ENCODE results near the gene SLC35C1. TPM values are rescaled to one million over a fixed set of nuclear protein-coding genes. Genes with fewer than 3 reads are reported as not detected.
"Not testable (repeated sequence)": the region's sequence is repeated elsewhere in the genome, so short reads cannot be mapped to it uniquely, and the experiment has no call there.

Gene SLC35C1
- total RNA-seq, 2 donors from 2014 or later: 12.0 to 15.1 TPM

DNA sequence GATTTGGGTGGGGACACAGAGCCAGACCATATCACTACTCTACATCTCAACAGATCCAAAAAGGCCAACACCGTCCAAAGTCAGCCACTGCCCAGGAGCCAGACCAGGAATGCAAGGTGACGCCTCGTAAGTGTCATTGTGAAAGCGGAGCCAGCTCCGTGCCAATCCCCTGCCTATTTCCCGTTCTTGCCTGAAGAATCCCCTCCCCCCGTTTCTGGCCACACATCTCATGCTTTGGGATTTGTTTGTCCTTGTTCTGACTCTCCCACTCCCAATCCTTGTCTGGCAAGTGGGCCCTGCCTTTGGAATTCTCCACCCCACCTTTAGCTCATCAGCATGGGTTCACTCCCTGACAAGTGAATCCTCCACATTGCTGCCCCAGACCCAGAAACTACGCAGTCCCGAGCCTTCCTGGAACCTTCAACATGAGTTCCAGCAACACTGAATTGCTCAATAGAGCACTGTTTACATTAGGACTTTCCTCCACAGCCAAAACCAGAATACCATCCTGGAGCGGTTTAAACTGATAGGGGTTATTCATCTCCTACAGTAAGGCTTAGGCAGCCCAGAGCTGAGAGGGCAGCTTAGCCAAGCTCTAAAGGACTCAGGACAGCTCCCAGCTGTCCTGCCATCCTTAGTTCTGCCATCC lies 6.0 kb upstream of the SLC35C1 start:
- DNase-seq (no peak), ATAC-seq (replicated peaks in 1 of 2) (no peak)
- H3K4me1 Mint-ChIP-seq (ENCODE audit: low read depth): no peaks in the 10 kb centered on the region
- no peaks in the 10 kb centered on the region for H3K36me3 Mint-ChIP-seq (ENCODE audit: insufficient read depth in 2 of 2)
- H3K27me3 Mint-ChIP-seq (ENCODE audit: low read depth): no peaks in the 10 kb centered on the region
- H3K27ac Mint-ChIP-seq: no peak overlapping the region
- no peak overlapping the region for H3K4me3 Mint-ChIP-seq
- H3K9me3 Mint-ChIP-seq: peaks cover 0 to 2% of the 10 kb centered on the region in 2 donors

DNA sequence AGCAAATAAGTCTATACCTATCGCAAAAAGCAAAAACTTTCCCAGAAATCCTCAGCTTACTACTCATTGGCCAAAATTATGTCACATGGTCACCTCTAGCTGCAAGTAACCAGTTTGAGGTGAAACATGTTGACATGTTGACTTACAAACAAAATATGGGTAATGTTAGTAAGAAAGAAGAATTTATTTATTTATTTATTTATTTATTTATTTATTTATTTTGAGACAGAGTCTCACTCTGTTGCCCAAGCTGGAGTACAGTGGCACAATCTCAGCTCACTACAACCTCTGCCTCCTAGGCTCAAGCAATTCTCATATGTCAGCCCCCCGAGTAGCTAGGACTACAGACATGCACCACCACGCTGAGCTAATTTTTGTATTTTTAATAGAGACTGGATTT lies 5.4 kb upstream of the SLC35C1 start:
- H3K4me3 Mint-ChIP-seq: no peak overlapping the region
- peaks cover 0 to 2% of the 10 kb centered on the region in 2 donors for H3K9me3 Mint-ChIP-seq
- DNase-seq: no peak
- H3K36me3 Mint-ChIP-seq (ENCODE audit: insufficient read depth in 2 of 2): peaks cover 0 to 2% of the 10 kb centered on the region in 2 donors
- no peaks in the 10 kb centered on the region for H3K4me1 Mint-ChIP-seq (ENCODE audit: low read depth)
- H3K27ac Mint-ChIP-seq: no peak overlapping the region
- no peaks in the 10 kb centered on the region for H3K27me3 Mint-ChIP-seq (ENCODE audit: low read depth)
- ATAC-seq (replicated peaks in 1 of 2): no peak

DNA sequence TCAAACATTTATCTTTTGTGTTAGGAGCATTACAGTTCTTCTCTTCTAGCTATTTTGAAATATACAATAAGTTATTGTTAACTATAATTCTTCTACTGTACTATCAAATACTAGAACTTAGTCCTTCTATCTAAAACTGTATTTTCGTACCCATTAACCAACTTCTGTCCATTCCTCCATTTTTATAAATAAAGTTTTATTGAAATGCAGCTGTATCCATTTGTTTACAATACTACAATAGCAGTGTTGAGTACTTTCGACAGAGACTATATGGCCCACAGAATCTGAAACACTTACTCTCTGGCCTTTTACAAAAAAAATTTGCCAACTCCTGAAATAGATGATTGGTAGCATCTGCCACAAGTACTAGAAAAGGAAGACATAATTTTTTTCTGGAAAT lies 4.7 kb upstream of the SLC35C1 start:
- no peak for ATAC-seq (replicated peaks in 1 of 2)
- Mint-ChIP-seq H3K4me3 (no peak overlapping the region), H3K27ac (no peak overlapping the region)

DNA sequence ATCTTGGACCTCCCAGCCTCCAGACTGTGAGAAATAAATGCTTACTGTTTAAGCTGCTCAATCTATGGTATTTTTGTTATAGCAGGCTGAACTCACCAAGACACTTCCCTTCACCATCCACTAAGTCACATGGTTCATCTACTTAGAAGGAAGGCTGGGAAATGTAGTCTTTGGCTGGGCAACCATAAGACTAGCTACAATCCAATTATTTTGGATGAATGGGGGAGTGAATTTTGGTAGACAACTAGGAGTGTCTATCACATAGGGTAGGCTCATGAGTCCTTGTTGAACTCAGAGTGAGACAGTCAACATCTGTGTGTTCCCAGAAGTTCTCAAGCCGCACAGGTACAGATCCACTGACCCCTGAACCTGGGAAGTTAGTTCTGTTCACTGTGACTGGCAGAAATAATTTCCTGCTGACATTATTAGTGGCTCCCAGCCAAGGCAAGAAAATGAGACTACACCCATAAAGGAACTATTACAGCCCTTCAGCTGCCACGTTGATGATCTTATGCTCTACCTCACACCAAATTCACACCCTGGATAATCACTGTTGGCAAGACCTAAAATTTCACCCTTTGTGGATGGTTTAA lies 3.1 kb upstream of the SLC35C1 start:
- Mint-ChIP-seq H3K4me3 (no peak overlapping the region), H3K27ac (no peak overlapping the region), H3K4me1 (ENCODE audit: low read depth) (peaks cover 14% of the 10 kb centered on the region), H3K9me3 (peaks cover 0 to 2% of the 10 kb centered on the region in 2 donors), H3K27me3 (ENCODE audit: low read depth) (no peaks in the 10 kb centered on the region), H3K36me3 (ENCODE audit: insufficient read depth in 2 of 2) (peaks cover 1 to 2% of the 10 kb centered on the region in 2 donors)
- ATAC-seq (replicated peaks in 1 of 2) (no peak), DNase-seq (no peak)

More for the DNA sequence above, 4.7 kb upstream of the SLC35C1 start:
- H3K27me3 Mint-ChIP-seq (ENCODE audit: low read depth): no peaks in the 10 kb centered on the region
- peaks cover 0 to 2% of the 10 kb centered on the region in 2 donors for H3K9me3 Mint-ChIP-seq
- DNase-seq: no peak
- H3K36me3 Mint-ChIP-seq (ENCODE audit: insufficient read depth in 2 of 2): peaks cover 0 to 2% of the 10 kb centered on the region in 2 donors
- no peaks in the 10 kb centered on the region for H3K4me1 Mint-ChIP-seq (ENCODE audit: low read depth)

DNA sequence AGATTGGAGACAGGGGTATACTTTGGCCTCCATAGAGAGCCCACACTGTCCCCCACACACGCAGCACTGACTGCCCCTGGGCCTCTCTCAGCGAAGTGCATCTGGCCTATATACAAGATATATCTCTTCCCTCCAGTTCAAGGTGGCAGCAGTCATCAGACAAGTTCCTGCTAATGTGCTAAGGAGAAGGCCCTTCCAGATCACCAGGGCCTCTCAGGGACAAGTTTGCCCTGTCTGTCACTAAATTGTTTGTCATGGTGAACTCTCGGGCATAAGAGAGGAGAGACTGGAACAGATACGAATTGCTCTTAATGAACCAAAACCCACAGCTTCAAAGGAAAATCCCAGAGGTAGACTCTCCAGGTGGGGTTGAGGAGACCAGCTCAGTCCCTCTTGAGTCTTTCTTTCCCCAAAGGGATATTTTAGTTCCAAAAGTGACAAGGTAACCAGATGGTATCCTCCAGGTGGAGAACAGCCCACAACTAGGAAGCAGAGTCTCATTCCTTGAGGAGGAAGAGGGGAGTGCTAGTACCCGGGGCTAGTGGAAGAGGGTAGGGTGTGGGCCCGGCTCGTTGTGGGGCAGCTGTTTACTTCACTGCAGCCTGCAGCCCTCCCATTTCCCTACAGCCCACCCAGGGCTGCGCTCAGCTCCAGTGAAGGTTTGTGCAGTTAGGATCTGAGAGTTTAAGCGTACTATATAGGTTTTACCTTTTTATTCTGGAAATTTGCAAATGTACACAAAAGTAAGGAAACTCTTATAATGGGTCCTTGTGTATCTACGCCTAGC lies 2.2 kb upstream of the SLC35C1 start:
- no peak overlapping the region for H3K27ac Mint-ChIP-seq
- no peak for ATAC-seq (replicated peaks in 1 of 2)
- H3K27me3 Mint-ChIP-seq (ENCODE audit: low read depth): no peaks in the 10 kb centered on the region
- DNase-seq: no peak
- peak overlapping the region; percentile 15 to 24 for H3K4me3 Mint-ChIP-seq
- H3K9me3 Mint-ChIP-seq: peaks cover 0 to 2% of the 10 kb centered on the region in 2 donors
- H3K4me1 Mint-ChIP-seq (ENCODE audit: low read depth): peaks cover 23% of the 10 kb centered on the region
- H3K36me3 Mint-ChIP-seq (ENCODE audit: insufficient read depth in 2 of 2): peaks cover 1 to 2% of the 10 kb centered on the region in 2 donors

DNA sequence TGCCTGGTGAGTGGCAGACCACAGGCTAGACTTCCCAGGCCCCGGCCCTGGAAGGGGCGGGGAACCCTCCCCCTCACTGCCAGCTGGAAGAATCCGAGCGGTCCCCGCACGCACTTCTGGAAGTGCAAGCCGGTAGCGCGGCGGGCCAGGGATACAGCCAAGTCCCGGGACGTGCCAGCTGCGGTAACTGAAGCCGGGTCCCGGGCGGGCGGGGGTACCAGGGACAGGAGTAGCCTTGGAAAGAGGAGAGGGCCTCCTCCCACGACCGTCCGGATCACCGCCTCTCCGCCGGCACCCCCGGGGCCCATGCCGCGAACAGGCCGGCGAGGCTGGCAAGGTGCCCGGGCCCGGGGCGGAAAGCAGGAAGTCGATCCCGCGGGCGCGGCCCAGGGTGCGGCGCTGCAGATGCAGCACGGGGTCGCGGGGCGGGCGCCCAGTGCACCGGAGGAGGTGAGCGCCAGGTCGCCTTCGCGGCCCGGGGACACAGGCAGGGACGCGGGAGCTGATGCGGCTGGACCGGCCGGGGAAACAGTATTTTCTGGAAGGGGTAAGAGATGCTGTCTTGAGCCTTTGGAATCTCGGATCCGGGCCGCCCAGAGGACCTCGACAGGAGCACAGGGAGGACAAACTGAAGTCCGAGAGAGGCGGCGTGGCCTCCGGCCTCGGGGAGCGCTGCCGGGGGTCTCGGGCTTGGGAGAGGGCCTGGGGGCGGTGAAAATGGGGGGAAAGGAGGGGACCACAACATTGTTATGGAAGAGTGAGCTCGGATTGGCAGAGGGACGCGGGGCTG lies 783 bp upstream of the SLC35C1 start:
- ATAC-seq (replicated peaks in 1 of 2) (peak; percentile 53 to 57), DNase-seq (peak; percentile 76 to 81)
- Mint-ChIP-seq H3K9me3 (peaks cover 0 to 2% of the 10 kb centered on the region in 2 donors), H3K27me3 (ENCODE audit: low read depth) (no peaks in the 10 kb centered on the region), H3K27ac (peak overlapping the region; percentile 89), H3K36me3 (ENCODE audit: insufficient read depth in 2 of 2) (peaks cover 1 to 2% of the 10 kb centered on the region in 2 donors), H3K4me1 (ENCODE audit: low read depth) (peaks cover 29% of the 10 kb centered on the region), H3K4me3 (peak overlapping the region; percentile 90 to 95)

DNA sequence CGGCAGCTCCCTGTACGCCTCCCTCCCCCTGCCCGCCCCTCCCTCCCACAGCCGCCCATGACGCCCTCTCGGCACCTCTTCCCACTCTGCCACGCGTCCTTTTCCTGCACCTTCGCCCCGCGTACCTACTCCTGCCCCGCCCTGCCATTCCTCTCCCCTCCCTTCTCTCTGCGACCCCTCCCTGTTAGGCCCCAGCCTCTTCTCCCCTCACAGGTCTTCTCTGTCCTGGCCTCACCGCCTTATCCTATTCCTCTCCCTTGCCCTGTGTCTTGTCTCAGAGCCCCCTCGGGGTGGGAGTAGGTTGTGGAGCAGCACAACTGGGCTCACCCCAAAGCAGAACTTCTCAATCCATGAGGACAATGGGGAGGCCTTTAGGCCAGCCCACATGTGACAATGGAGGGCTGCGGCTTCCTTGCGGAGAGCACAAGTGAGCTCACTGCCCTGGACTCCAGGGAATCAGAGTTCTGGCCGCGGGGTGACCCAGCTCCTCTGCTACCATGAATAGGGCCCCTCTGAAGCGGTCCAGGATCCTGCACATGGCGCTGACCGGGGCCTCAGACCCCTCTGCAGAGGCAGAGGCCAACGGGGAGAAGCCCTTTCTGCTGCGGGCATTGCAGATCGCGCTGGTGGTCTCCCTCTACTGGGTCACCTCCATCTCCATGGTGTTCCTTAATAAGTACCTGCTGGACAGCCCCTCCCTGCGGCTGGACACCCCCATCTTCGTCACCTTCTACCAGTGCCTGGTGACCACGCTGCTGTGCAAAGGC lies 539 bp downstream of the SLC35C1 start:
- Mint-ChIP-seq H3K4me3 (peak overlapping the region; percentile 90 to 95), H3K36me3 (ENCODE audit: insufficient read depth in 2 of 2) (peaks cover 1 to 2% of the 10 kb centered on the region in 2 donors), H3K27me3 (ENCODE audit: low read depth) (no peaks in the 10 kb centered on the region), H3K9me3 (peaks cover 0 to 2% of the 10 kb centered on the region in 2 donors), H3K27ac (peak overlapping the region; percentile 83), H3K4me1 (ENCODE audit: low read depth) (peaks cover 39% of the 10 kb centered on the region)
- ATAC-seq (replicated peaks in 1 of 2): peak; percentile 53 to 58
- DNase-seq: peak in 1 of 2 donors; percentile 11

DNA sequence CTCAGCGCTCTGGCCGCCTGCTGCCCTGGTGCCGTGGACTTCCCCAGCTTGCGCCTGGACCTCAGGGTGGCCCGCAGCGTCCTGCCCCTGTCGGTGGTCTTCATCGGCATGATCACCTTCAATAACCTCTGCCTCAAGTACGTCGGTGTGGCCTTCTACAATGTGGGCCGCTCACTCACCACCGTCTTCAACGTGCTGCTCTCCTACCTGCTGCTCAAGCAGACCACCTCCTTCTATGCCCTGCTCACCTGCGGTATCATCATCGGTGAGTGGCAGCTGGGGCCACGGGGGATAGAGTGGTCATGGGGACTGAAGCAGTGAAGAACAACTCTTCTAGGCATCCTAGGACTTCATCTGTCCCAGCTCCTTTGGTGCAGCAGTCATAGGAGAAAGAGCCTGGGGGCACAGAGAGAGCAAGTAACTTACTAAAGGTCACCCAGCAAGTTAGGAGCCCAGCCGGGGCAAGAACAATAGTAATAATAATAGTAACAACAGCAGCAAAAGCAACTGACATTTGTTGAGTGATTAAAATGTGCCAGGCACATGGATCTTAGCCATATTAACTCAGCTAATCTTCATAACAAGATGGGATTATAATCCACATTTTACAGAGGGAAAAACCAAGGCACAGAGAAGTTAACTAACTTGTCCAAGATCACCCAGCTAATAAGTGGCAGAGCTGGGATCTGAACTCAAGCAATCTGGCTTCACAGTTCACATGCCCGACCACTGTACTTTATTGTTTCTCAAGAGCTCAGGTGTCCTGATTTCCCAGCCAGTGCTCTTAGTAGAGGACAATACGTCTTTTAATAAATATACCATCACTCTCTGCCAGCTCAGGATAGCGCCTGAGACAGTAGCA lies 1.4 kb downstream of the SLC35C1 start:
- Mint-ChIP-seq H3K27me3 (ENCODE audit: low read depth) (no peaks in the 10 kb centered on the region), H3K9me3 (no peaks in the 10 kb centered on the region), H3K4me1 (ENCODE audit: low read depth) (peaks cover 39% of the 10 kb centered on the region), H3K4me3 (peak overlapping the region; percentile 90 to 95), H3K36me3 (ENCODE audit: insufficient read depth in 2 of 2) (peaks cover 1 to 2% of the 10 kb centered on the region in 2 donors), H3K27ac (peak overlapping the region; percentile 47)
- DNase-seq (no peak), ATAC-seq (replicated peaks in 1 of 2) (no peak)

DNA sequence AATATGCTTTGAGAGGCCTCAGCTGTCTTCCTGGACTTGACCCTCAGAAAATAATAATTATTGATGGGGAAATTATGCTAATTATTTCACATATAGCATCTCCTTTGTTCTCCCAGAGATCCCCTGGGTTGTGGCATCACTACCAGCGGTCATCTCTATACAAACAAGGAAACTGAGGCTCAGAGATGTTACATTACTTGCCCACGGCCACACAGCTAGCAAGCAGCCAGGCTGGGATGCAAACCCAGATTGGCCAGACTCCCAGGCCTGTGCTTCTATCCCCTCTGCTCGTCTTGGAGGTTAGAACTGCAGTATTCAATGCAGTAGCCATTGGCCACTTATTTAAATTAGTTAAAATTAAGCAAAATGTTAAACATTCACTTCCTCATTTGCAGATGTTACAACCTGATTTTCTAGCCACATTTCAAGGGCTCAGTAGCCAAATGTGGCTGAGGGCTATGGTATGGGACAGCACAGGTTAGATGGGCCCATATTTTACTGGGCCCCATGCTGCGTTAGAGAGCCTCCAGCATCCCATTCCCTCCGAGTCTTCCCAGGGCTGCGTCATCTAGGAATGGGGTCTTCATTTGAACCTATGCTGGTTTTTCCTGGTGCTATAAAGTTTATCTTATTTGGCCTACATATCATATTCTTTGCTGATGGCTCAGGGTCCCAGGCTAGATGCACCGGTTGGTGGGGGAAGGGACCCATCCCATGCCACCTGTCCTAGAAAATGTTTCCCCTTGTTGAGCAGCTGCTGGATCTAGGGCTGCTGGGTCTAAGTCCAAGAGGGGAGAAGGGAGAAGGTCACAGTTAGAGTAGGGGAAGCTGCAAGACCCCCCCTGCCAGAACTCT lies 2.2 kb downstream of the SLC35C1 start:
- H3K9me3 Mint-ChIP-seq: no peaks in the 10 kb centered on the region

DNA sequence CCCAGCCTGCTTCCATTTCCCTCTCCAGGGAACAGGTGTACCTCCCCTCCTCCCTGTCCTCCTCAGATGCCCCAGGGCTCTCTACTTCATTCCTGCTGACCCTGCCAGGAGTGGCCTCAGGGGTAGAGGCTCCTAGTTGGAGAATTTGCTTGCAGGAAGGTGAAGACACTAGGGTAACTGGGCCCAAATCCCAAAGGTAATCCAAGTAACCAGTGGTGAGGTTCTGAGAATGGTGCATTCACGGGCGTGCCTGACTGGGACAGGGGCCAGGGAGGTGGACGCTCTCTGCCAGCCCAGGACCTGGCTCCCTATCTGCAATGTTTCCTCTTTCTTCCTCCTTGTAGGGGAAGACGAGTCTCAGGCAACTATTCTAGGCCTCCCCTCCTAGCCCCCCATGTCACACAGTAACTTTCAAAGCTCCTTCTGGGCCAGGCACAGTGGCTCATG lies 2.9 kb downstream of the SLC35C1 start:
- peak overlapping the region; percentile 90 to 95 for H3K4me3 Mint-ChIP-seq
- H3K36me3 Mint-ChIP-seq (ENCODE audit: insufficient read depth in 2 of 2): peaks cover 1 to 2% of the 10 kb centered on the region in 2 donors
- ATAC-seq (replicated peaks in 1 of 2) (no peak), DNase-seq (no peak)
- H3K27ac Mint-ChIP-seq: no peak overlapping the region
- H3K9me3 Mint-ChIP-seq: no peaks in the 10 kb centered on the region
- peaks cover 39% of the 10 kb centered on the region for H3K4me1 Mint-ChIP-seq (ENCODE audit: low read depth)
- H3K27me3 Mint-ChIP-seq (ENCODE audit: low read depth): no peaks in the 10 kb centered on the region

More for the DNA sequence above, 2.2 kb downstream of the SLC35C1 start:
- peak overlapping the region; percentile 90 to 95 for H3K4me3 Mint-ChIP-seq
- ATAC-seq (replicated peaks in 1 of 2) (no peak), DNase-seq (no peak)
- H3K4me1 Mint-ChIP-seq (ENCODE audit: low read depth): peaks cover 39% of the 10 kb centered on the region
- peaks cover 1 to 2% of the 10 kb centered on the region in 2 donors for H3K36me3 Mint-ChIP-seq (ENCODE audit: insufficient read depth in 2 of 2)
- H3K27ac Mint-ChIP-seq: no peak overlapping the region
- H3K27me3 Mint-ChIP-seq (ENCODE audit: low read depth): no peaks in the 10 kb centered on the region

DNA sequence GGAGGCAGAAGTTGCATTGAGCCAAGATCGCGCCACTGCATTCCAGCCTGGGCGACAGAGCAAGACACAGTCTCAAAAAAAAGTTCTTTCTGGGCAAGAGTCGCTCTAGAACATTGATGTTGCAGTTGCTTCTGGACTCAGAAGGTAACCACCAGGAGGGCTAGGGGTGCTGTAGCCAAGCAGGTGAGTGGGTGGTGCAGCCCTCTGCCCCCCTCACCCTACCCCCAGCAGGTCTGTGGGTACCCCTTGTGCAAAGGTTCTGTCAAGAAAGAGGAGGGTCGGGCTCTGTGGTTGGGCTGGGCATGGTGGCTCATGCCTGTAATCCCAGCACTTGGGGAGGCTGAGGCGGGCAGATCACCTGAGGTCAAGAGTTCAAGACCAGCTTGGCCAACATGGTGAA lies 3.5 kb downstream of the SLC35C1 start:
- not testable (repeated sequence) for H3K4me3 Mint-ChIP-seq; H3K9me3 Mint-ChIP-seq; H3K36me3 Mint-ChIP-seq (ENCODE audit: insufficient read depth in 2 of 2); DNase-seq; H3K27me3 Mint-ChIP-seq (ENCODE audit: low read depth); ATAC-seq (replicated peaks in 1 of 2)
- Mint-ChIP-seq H3K27ac (peak overlapping the region; percentile 10), H3K4me1 (ENCODE audit: low read depth) (peaks cover 39% of the 10 kb centered on the region)
